Measurements from ENCODE around the gene TGFBR2. TPM values are rescaled to one million over a fixed set of nuclear protein-coding genes. Genes with fewer than 3 reads are reported as not detected.

TGFBR2 gene
- total RNA-seq, 1 donor from 2014 or later: 329 TPM

- Histone ChIP-seq H3K27me3 (no peaks in the 10 kb centered on the region), H3K4me1 (peaks cover 56% of the 10 kb centered on the region), H3K4me3 (no peak overlapping the region), H3K36me3 (peaks cover 93% of the 10 kb centered on the region), H3K9me3 (no peaks in the 10 kb centered on the region), H3K27ac (no peak overlapping the region)
- TF ChIP-seq, protein P1, sequence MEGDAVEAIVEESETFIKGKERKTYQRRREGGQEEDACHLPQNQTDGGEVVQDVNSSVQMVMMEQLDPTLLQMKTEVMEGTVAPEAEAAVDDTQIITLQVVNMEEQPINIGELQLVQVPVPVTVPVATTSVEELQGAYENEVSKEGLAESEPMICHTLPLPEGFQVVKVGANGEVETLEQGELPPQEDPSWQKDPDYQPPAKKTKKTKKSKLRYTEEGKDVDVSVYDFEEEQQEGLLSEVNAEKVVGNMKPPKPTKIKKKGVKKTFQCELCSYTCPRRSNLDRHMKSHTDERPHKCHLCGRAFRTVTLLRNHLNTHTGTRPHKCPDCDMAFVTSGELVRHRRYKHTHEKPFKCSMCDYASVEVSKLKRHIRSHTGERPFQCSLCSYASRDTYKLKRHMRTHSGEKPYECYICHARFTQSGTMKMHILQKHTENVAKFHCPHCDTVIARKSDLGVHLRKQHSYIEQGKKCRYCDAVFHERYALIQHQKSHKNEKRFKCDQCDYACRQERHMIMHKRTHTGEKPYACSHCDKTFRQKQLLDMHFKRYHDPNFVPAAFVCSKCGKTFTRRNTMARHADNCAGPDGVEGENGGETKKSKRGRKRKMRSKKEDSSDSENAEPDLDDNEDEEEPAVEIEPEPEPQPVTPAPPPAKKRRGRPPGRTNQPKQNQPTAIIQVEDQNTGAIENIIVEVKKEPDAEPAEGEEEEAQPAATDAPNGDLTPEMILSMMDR (IDR thresholded peaks at IDR 0.05): no peak
- intact Hi-C loops (cut with DNase I): loop anchor here (10.0 kb wide), 1 partner anchor 578 kb away; no protein-coding TSS in a partner anchor
- DNase-seq: no peak
- no peak for ATAC-seq
These were observed 86.2 kb downstream of the TGFBR2 start for GRCh38 chr3:30692498-30693130.

GRCh38 chr3:30693470-30694120, 87.2 kb downstream of the TGFBR2 start:
- DNase-seq (no peak), ATAC-seq (peak; percentile 90)
- Histone ChIP-seq H3K27me3 (no peaks in the 10 kb centered on the region), H3K4me3 (no peak overlapping the region), H3K27ac (no peak overlapping the region), H3K4me1 (peaks cover 46% of the 10 kb centered on the region), H3K36me3 (peaks cover 92% of the 10 kb centered on the region), H3K9me3 (no peaks in the 10 kb centered on the region)
- TF ChIP-seq, protein P1 (IDR thresholded peaks at IDR 0.05): peak; percentile 83
- intact Hi-C loops (cut with DNase I): loop anchor here (10.0 kb wide), 1 partner anchor 579 kb away; no protein-coding TSS in a partner anchor

DNA sequence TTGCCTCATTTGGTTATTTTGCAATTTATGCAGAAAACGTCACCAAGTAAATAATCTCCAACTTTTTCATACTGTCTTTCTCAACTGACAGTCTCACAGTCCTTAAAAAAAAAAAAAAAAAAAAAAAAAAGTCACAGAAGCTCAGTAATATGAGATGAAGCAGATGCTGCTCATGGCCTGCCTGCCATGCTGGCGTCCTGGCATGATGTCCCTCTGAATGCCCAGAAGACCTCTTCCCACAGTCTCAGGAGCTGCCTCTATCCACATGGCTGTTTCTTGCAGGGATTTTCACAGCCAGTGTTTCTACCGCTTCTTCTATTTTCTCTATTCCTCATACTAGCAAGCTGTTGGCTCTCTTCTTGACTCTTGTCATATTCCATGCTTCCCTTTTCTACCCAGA, 87.7 kb downstream of the TGFBR2 start:
- Histone ChIP-seq H3K4me1 (peaks cover 40% of the 10 kb centered on the region), H3K27me3 (no peaks in the 10 kb centered on the region), H3K27ac (no peak overlapping the region), H3K36me3 (peaks cover 88% of the 10 kb centered on the region), H3K4me3 (no peak overlapping the region), H3K9me3 (no peaks in the 10 kb centered on the region)
- TF ChIP-seq, protein P1 (IDR thresholded peaks at IDR 0.05): no peak
- intact Hi-C loops (cut with DNase I): loop anchor here (10.0 kb wide), 1 partner anchor 579 kb away; no protein-coding TSS in a partner anchor
- DNase-seq: no peak
- ATAC-seq: no peak

- ATAC-seq: no peak
- Histone ChIP-seq H3K36me3 (peaks cover 83% of the 10 kb centered on the region), H3K4me1 (peaks cover 35% of the 10 kb centered on the region), H3K4me3 (no peak overlapping the region), H3K9me3 (no peaks in the 10 kb centered on the region), H3K27ac (no peak overlapping the region), H3K27me3 (no peaks in the 10 kb centered on the region)
- TF ChIP-seq, protein P1 (IDR thresholded peaks at IDR 0.05): no peak
- DNase-seq: no peak
- intact Hi-C loops (cut with DNase I): loop anchor here (10.0 kb wide), 1 partner anchor 580 kb away; no protein-coding TSS in a partner anchor
These were observed 88.3 kb downstream of the TGFBR2 start for GRCh38 chr3:30694668-30695067.

DNA sequence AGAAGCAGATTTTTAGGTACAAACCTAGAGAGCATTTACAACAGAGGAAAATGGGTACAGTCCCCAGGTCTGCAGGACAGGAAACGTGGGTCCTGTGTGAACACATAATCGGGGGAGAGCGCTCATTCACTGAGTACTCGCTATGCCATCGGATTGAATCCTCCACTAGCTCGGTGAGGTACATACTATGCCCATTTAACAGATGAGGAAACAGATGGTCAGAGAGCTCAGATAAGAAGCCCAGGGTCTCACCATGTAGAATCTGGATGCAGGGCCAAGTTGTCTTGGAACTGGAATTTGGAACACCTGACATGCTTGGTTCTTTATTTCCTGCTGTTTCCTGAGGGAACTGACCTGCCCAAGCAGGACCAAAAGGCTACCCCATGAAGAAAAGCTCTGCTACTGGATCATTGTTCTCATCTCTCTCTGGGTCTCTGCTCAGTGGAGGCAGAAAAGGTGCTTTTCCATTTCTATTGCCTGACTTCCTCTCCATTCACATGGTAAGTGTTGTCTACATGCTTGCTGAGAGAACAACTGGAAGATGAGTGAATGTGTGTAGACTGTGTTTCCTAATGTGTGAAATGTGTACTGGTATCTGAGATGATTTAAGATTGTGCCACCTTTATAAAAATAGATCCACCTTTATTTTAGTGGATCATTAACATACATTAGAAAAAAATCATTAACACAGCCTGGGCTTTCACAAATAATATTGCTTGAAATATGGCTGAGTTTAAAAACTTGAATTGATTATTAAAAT, 89.1 kb downstream of the TGFBR2 start:
- no peaks in the 10 kb centered on the region for H3K27me3 ChIP-seq
- TF ChIP-seq, protein P1 (IDR thresholded peaks at IDR 0.05): no peak
- H3K36me3 ChIP-seq: peaks cover 75% of the 10 kb centered on the region
- no peak overlapping the region for H3K27ac ChIP-seq
- ATAC-seq (no peak), DNase-seq (no peak)
- intact Hi-C loops (cut with DNase I): loop anchor here (10.0 kb wide), 1 partner anchor 581 kb away; no protein-coding TSS in a partner anchor
- H3K4me1 ChIP-seq: peaks cover 27% of the 10 kb centered on the region
- H3K4me3 ChIP-seq: no peak overlapping the region
- no peaks in the 10 kb centered on the region for H3K9me3 ChIP-seq

All from upper lobe of right lung (tissue), 1 donor.